Cardiac muscle cell (in vitro differentiated cells and primary cell): ENCODE measurements around the gene TRIM56. TPM values are rescaled to one million over a fixed set of nuclear protein-coding genes. Genes with fewer than 3 reads are reported as not detected.

Source experiments
- DNase-seq, 2 donors: peaks; one replicate each; pipeline versions ENCODE4 v3.0.0 to v3.0.0-alpha.2; 2010 to 2017; ENCODE audit warnings: low read depth in 1 of 2, low spot score in 1 of 2
- H3K27ac ChIP-seq: fragments of 200-600 bp; sonication (generic); 2 replicates; pipeline ENCODE4 v1.5.1; 2016
- H3K27me3 ChIP-seq: fragments of 200-600 bp; sonication (generic); 2 replicates; pipeline ENCODE4 v1.6.0; 2016; ENCODE audit warnings: control low read depth
- H3K36me3 ChIP-seq: fragments of 200-600 bp; sonication (generic); 2 replicates; pipeline ENCODE4 v1.5.1; 2016; ENCODE audit warnings: control low read depth
- H3K4me1 ChIP-seq: fragments of 200-600 bp; sonication (generic); 2 replicates; pipeline ENCODE4 v1.8.1; 2017; ENCODE audit warnings: low read depth, mild to moderate bottlenecking, mixed run types
- H3K4me3 ChIP-seq: fragments of 200-600 bp; sonication (generic); 2 replicates; pipeline ENCODE4 v1.5.1; 2016; ENCODE audit warnings: mild to moderate bottlenecking
- H3K9me3 ChIP-seq: fragments of 200-600 bp; sonication (generic); 2 replicates; pipeline ENCODE4 v1.5.1; 2017; ENCODE audit warnings: low read depth, mild to moderate bottlenecking, control low read depth
- polyA plus RNA-seq: library from polyadenylated mRNA; unstranded; fragments of >200 nt; fragmentation: Nextera tagmentation; extraction: Ambion mirVana; gene quantifications from 2 replicates; pipeline ENCODE4 v1.2.1, GENCODE V29; 2016
- total RNA-seq: library from RNA; depleted of rRNA; stranded (reverse); fragments of >200 nt; gene quantifications from 2 replicates; pipeline ENCODE4 v1.2.3, GENCODE V29; 2016
- TF ChIP-seq, protein P1 (sequence below): IDR thresholded peaks from 2 replicates; pipeline ENCODE4 v1.5.1; 2012; ENCODE audit warnings: low read depth, mild to moderate bottlenecking, low read length

The TRIM56 gene
- total and polyA plus RNA-seq, 2 experiments from 2014 or later = 11.6 to 12.9 TPM

DNA sequence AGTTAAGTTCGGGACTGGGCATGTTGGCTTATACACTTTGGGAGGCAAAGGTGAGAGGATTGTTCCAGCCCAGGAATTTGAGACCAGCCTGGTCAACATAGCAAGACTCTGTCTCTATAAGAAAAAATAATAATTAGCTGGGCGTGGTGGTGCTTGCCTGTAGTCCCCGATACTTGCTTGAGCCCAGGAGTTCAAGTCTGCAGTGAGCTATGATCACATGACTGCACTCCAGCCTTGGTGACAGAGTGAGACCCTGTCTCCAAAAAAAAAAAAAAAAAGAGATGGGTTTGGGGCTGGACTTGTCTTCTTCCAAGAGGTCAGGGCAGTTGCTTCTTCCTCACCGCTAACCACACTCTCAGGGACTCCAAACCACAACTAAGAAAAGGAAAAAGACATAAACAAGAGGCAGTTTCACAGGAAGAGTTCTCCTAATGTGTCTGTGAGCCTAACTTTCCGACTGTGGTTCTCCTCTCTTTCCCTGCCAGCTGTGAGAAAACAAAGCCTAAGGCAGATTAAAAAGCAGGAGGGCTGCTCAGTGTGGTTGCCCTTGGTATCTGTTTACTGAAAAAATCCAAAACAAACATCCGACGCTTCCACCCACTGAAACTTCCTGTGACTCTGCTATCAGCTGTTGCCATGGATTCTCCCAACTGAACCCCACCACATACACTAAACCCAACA lies 39.2 kb downstream of the TRIM56 start:
- Histone ChIP-seq H3K4me1 (peaks cover 33% of the 10 kb centered on the region), H3K27ac (no peak overlapping the region), H3K27me3 (no peaks in the 10 kb centered on the region), H3K36me3 (no peaks in the 10 kb centered on the region), H3K9me3 (no peaks in the 10 kb centered on the region), H3K4me3 (no peak overlapping the region)
- TF ChIP-seq, protein P1, sequence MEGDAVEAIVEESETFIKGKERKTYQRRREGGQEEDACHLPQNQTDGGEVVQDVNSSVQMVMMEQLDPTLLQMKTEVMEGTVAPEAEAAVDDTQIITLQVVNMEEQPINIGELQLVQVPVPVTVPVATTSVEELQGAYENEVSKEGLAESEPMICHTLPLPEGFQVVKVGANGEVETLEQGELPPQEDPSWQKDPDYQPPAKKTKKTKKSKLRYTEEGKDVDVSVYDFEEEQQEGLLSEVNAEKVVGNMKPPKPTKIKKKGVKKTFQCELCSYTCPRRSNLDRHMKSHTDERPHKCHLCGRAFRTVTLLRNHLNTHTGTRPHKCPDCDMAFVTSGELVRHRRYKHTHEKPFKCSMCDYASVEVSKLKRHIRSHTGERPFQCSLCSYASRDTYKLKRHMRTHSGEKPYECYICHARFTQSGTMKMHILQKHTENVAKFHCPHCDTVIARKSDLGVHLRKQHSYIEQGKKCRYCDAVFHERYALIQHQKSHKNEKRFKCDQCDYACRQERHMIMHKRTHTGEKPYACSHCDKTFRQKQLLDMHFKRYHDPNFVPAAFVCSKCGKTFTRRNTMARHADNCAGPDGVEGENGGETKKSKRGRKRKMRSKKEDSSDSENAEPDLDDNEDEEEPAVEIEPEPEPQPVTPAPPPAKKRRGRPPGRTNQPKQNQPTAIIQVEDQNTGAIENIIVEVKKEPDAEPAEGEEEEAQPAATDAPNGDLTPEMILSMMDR = no peak
- peak in 1 of 2 donors; percentile 91 for DNase-seq

DNA sequence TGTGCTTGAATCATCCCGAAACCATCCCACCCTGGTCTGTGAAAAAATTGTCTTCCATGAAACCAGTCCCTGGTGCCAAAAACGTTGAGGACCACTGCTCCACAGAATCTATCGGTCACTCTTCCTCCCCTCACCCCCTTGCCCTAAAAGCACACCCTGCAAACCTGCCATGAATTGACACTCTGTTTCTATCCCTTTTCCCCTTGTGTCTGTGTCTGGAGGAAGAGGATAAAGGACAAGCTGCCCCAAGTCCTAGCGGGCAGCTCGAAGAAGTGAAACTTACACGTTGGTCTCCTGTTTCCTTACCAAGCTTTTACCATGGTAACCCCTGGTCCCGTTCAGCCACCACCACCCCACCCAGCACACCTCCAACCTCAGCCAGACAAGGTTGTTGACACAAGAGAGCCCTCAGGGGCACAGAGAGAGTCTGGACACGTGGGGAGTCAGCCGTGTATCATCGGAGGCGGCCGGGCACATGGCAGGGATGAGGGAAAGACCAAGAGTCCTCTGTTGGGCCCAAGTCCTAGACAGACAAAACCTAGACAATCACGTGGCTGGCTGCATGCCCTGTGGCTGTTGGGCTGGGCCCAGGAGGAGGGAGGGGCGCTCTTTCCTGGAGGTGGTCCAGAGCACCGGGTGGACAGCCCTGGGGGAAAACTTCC lies 40.8 kb downstream of the TRIM56 start:
- no peaks in the 10 kb centered on the region for H3K9me3 ChIP-seq
- no peaks in the 10 kb centered on the region for H3K36me3 ChIP-seq
- TF ChIP-seq, protein P1 = no peak
- peak overlapping the region; percentile 21 for H3K27ac ChIP-seq
- no peak overlapping the region for H3K4me3 ChIP-seq
- H3K4me1 ChIP-seq = peaks cover 33% of the 10 kb centered on the region
- no peaks in the 10 kb centered on the region for H3K27me3 ChIP-seq
- DNase-seq = peak in 1 of 2 donors; percentile 90

DNA sequence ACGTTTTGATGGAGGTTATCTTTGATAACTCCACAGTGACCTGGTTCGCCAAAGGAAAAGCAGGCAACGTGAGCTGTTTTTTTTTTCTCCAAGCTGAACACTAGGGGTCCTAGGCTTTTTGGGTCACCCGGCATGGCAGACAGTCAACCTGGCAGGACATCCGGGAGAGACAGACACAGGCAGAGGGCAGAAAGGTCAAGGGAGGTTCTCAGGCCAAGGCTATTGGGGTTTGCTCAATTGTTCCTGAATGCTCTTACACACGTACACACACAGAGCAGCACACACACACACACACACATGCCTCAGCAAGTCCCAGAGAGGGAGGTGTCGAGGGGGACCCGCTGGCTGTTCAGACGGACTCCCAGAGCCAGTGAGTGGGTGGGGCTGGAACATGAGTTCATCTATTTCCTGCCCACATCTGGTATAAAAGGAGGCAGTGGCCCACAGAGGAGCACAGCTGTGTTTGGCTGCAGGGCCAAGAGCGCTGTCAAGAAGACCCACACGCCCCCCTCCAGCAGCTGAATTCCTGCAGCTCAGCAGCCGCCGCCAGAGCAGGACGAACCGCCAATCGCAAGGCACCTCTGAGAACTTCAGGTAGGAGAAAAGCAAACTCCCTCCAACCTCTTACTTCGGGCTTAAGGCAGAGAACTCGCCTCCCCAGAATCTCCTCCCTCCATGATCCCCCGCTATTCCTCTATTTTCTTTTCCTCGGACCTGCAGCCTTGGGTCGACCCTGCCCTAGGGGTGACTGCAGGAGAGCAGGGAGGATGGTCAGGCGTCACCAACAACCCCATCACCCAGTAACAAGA lies 41.6 kb downstream of the TRIM56 start, which contains the start of gene SERPINE1:
TSS of gene SERPINE1 (plus strand) at position 454 of the 809 bp plus-strand sequence. CDS start 1,290 bp downstream, outside the sequence.
- Histone ChIP-seq H3K4me1 (peaks cover 26% of the 10 kb centered on the region), H3K36me3 (no peaks in the 10 kb centered on the region), H3K27ac (peak within 1 kb of the TSS; percentile 21), H3K4me3 (no peak within 1 kb of the TSS), H3K27me3 (no peaks in the 10 kb centered on the region), H3K9me3 (no peaks in the 10 kb centered on the region)
- TF ChIP-seq, protein P1 = peak; percentile 30
- DNase-seq = peak; percentile 69 to 100

DNA sequence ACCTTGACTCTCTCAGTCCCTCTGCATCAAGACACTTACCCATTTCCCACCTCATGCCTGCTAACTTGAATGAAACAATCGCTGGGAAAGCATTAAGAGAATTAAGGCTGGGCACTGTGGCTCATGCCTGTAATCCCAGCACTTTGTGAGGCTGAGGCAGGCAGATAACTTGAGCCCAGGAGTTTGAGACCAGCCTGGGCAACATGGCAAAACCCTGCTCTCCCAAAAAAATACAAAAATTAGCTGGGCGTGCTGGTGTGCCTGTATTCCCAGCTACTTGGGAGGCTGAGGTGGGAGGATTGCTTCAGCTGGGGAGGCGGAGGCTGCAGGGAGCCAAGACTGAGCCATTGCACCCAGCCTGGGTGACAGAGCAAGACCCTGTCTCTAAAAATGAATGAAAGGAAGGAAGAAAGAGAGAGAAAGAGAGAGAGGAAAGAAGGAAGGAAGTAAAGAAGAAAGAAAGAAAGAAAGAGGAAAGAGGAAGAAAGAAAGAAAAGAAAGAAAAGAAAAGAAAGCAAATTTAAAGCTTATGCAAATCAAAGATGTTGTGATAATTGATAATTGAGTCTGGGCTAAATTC lies 42.3 kb downstream of the TRIM56 start:
- Histone ChIP-seq H3K27ac (no peak overlapping the region), H3K9me3 (no peaks in the 10 kb centered on the region), H3K27me3 (no peaks in the 10 kb centered on the region), H3K36me3 (no peaks in the 10 kb centered on the region), H3K4me1 (peaks cover 19% of the 10 kb centered on the region), H3K4me3 (no peak overlapping the region)
- TF ChIP-seq, protein P1 = no peak
- no peak for DNase-seq
